NOMO-1 (cell line): ENCODE results near the gene PTPRN.
"Not testable (repeated sequence)": the region's sequence is repeated elsewhere in the genome, so short reads cannot be mapped to it uniquely, and the experiment has no call there.

Experiments used
- DNase-seq, 2 experiments: peaks; one replicate each; lab custom pipeline; 2025; ENCODE audit not compliant: unreplicated experiment in 2 of 2; lab: John Stamatoyannopoulos, UW

The PTPRN gene

DNA sequence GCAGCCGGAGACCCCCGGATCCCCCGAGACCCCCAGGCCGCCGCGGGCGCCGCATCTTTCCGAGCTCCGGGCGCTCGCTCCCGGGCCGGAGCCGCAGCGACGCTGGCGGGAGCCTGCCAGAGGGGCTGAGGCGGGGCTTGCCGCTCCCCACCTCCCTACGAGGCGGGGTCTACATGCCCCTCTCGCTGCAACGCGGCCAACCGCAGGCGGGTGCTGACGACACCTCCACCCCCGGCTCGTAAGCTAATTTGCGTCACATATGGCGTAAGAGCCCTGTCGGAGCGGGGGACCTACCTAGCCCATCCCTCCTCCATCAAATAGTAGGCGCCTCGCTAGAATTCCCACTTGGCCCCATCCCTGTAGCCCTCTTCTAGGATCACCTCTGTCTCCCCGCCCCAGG lies at the start of gene PTPRN:
TSS of gene PTPRN (minus strand) at position 124 of the 400 bp plus-strand sequence. CDS start at position 55, 69 bp downstream.
- DNase-seq, result no peak

DNA sequence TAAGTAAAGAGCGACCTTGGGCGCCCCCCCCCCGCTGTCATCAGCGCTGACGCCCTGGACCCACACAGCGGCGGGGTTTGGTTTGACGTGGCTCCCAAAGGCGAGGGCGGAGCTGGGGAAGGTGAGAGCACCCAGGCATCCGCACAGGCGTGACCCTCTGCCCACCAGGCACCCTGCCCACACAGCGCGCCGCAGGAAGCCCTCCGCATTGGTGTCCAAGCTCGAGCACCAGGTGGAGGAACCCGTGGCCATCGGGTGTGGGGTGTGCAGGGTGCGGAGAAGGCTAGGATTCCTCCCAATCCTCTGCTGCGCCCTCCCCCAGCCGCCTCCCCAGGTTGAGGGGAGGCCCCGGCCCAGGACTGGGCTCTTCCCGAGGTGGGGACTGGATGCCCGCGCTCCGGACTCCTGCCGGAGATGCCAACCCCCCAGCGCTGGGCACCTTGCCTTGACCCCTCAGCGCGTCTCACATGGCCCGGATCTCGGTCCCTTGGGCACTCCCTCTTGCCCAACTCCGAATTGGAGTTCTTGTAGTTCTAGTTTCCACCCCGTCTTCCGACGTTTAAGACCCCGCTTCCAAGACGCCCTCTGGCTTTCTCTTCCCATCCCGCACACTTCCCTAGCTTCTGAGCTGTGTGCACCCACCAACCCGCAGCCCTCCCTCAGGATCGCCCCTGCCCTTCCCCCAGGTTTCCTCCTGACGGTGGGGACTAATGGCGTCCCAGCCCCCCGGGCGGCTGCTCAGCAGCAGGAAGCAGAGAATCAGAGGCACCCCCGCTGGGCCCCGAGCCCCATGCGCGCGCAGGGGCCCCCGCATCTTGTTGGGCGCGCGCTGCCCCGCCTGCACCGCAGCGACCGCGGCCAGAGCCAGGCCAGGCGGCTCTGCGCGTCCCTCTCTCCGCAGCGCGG lies 49.2 kb upstream of the PTPRN start:
- DNase-seq, result peak; percentile 26 to 38

- peak; percentile 90 to 96 for DNase-seq
Measured at GRCh38 chr2:219356834-219357233, 47.6 kb upstream of the PTPRN start.

- DNase-seq, result no peak
Measured at GRCh38 chr2:219354582-219354981, 45.4 kb upstream of the PTPRN start.

GRCh38 chr2:219353129-219353528 lies 43.9 kb upstream of the PTPRN start:
- DNase-seq, result no peak

GRCh38 chr2:219352448-219353023 lies 43.3 kb upstream of the PTPRN start:
- peak; percentile 33 to 69 for DNase-seq

- DNase-seq, result no peak
Measured at GRCh38 chr2:219350710-219351221, 41.6 kb upstream of the PTPRN start.

DNA sequence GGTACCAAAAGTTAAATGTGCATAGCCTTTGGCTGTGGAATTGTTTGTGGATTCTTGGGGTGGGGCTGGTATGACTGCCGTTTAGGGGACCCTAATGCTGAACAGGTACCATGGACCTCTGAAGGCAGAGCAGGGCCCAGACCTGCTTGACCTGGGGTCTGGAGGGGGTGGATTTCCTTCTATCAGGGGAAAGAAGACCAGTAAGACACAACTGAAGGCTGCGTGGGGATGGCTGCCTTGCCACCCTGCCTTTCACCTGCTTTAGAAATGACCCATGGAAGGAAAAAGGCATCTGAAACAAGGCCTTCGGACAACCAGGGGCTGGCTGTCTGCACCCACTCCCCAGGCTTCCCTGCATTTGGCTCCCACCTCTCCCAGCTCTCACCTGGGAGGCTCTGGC lies 41.0 kb upstream of the PTPRN start:
- DNase-seq, result no peak

DNA sequence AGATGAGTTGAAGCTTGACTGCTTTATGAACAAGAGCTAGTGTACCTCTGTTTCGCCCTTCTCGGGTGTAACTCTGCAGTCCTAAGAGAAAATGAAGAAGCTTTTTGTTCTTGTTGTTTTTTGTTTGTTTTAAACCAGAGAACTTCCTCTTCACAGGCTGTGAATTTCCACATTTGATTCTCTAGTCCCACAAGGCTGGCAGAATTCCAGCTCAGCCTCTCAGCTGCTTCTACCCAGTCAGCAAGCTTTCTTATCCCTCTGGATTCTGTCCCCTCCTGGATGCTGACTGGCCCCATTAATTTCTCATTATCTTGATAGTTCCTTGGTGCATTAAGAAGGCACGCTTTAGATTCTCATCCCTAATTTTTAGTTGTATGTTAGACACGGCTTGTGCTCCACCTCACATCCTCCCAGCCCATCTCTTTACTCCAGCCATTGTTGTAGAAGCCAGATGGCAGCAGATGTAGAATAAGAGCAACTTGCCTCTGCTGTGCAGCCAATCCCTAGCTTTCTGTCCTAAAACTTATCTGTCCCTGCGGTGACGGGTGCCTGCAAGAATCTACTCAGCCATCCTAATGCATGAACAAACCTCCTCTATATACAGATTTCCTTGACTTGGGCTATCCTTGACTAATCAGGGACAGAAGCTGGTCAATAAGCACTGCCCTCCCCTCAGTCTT lies 35.7 kb upstream of the PTPRN start:
- no peak for DNase-seq

DNA sequence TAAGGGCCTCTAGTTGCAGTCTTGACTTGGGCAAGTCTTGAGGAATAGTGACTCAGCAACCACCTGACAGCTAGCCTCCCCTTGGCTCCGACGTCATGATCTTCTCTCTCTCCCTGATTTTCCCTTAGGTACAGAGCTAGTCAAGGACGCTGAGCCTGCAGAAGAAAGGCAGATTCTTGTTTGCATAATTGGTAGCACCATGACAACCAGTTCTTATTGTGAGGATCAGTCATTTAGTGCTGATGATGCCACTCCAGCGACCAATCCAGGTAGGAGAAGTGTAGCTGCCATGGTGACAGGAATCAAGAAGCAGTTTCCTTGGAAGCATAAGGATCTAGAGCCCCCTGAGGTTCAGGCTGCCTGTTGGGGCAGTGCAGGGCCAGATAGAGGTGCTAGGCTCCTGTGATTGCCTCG lies 26.2 kb upstream of the PTPRN start:
- no peak for DNase-seq

GRCh38 chr2:219334076-219334475 lies 24.9 kb upstream of the PTPRN start:
- DNase-seq, result no peak

GRCh38 chr2:219332542-219332941 lies 23.3 kb upstream of the PTPRN start, which contains the start of gene RESP18:
Gene RESP18, minus strand, starts transcription at chr2:219332744.
- no peak for DNase-seq

GRCh38 chr2:219331560-219332213 lies 22.5 kb upstream of the PTPRN start:
- DNase-seq, result no peak

GRCh38 chr2:219327719-219328118 lies 18.5 kb upstream of the PTPRN start:
- DNase-seq, result no peak

- no peak for DNase-seq
Measured at GRCh38 chr2:219325657-219326315, 16.6 kb upstream of the PTPRN start.

DNA sequence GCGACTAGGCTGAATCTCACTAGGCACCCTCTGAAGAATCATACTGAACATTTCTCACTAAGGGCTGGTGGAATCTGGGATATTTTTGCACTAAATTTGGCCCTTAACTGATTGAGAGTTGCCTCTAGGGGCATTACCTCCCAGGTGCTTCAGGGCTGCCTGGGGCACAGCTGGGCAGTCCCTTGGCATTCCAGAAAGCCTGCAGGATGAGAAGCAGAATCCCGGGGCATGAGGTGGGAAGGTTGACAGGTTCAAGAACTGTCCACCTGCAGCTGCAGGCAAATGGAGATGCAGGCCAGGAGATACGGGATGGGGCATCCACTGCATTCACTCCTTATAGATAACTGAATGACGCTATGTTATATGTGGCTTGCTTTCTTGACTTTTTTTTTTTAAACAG lies 15.9 kb upstream of the PTPRN start:
- DNase-seq, result no peak

DNA sequence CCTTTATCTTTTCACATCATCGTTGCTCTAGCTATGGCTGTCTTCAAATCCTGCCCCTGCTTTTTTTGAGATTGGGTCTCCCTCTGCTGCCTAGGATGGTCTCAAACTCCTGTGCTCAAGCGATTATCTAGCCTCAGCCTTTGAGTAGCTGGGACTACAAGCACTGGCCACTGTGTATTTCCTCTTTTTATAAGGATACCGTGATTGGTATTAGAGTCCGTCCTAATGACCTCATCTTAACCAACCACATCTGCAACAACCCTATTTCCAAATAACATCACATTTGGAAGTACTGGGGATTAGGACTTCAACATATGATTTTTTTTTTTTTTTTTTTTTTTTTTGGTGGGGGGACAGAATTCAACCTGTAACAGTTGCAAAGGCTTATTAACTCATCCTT lies 14.2 kb upstream of the PTPRN start:
- DNase-seq, result no peak

DNA sequence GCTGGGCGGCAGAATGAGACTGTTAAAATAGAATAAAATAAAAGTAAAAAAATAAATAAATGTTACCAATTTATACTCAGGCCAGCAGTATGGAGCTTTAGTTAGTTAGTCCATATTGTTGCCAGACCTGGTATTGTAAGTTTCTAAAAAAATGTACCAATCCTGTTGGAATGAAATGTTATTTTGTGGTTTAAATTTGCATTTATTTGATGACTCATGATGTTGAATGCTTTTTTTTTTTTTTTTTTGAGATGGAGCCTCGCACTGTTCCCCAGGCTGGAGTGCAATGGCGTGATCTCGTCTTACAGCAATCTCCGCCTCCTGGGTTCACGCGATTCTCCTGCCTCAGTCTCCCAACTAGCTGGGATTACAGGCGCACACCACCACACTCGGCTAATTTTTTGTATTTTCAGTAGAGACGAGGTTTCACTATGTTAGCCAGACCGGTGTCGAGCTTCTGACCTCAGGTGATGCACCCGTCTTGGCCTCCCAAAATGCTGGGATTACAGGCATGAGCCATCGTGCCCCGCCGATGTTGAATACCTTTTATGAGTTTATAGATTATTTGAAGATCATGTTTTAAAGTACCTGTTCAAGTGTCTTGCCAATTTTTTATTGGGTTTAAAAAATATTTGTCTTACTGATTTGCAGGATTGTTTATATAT lies 5.7 kb upstream of the PTPRN start:
- DNase-seq, result no peak

DNA sequence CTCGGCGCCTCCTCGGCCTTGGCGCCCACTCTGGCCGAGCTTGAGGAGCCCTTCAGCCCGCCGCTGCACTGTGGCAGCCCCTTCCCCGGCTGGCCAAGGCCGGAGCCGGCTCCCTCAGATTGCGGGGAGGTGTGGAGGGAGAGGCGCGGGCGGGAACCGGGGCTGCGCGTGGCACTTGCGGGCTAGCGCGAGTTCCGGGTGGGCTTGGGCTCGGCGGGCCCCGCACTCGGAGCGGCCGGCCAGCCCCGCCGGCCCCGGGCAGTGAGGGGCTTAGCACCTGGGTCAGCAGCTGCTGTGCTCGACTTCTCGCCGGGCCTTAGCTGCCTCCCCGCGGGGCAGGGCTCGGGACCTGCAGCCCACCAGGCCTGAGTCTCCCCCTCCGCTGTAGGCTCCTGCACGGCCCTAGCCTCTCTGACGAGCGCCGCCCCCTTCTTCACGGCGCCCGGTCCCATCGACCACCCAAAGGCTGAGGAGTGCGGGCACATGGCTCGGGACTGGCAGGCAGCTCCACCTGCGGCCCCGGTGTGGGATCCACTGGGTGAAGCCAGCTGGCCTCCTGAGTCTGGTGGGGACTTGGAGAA lies 3.6 kb upstream of the PTPRN start:
- not testable (repeated sequence) for DNase-seq
